K562 (cell line): ENCODE measurements around the gene ZNF609. TPM values are rescaled to one million over a fixed set of nuclear protein-coding genes. Genes with fewer than 3 reads are reported as not detected.

Experiments
- ATAC-seq: fragments of 200-7000 bp; cut with Tn5 transposase; 3 replicates; pipeline ENCODE4 v1.9.1; 2020; ENCODE audit warnings: moderate library complexity
- BruUV-seq: library from RNA; stranded (reverse); fragments of 400-500 nt; replicated peaks from 2 replicates; lab custom pipeline; 2021; lab: Mats Ljungman, UMichigan
- CTCF ChIA-PET: fragments of 300-600 bp; formaldehyde crosslinking; extraction: SDS; loops from one replicate; lab custom pipeline; 2021; ENCODE audit warnings: low intra/inter-chr PET ratio; lab: Yijun Ruan, JAX
- POLR2A ChIA-PET: fragments of 300-600, 350-650 bp; sonication (Branson Sonifier 250); formaldehyde crosslinking; extraction: SDS; loops from one replicate; lab custom pipeline; 2021; ENCODE audit warnings: antibody characterized with exemption, inconsistent platforms; lab: Yijun Ruan, JAX
- DNase-seq, 4 experiments: peaks; one replicate each; pipeline versions ENCODE4 v3.0.0 to v3.0.0-alpha.2; 2011 to 2018; ENCODE audit warnings: low spot score in 3 of 4, mixed read lengths in 3 of 4; ENCODE audit errors: extremely low read depth in 1 of 4
- FAIRE-seq: peaks from 2 replicates; lab custom pipeline; 2011; peaks lifted over from hg19 to GRCh38; lab: Jason Lieb, UNC
- H2AFZ ChIP-seq: 2 replicates; pipeline ENCODE4 v1.6.0; 2011; ENCODE audit warnings: low read depth, low read length, control low read depth, inconsistent platforms
- H3K27ac ChIP-seq: fragments of 200-600 bp; 3 replicates; pipeline ENCODE4 v1.8.0; 2011; ENCODE audit warnings: low read depth, mild to moderate bottlenecking, control low read depth, inconsistent platforms, low read length, moderate library complexity, mixed read lengths; ENCODE audit errors: extremely low read depth
- H3K27me3 ChIP-seq, 2 experiments: fragments of 300-600 bp in 1 of 2; 2 replicates in 1 of 2; 3 replicates in 1 of 2; pipeline versions ENCODE4 v1.6.0 to v1.8.0; 2011; ENCODE audit warnings: inconsistent platforms in 2 of 2, low read length in 2 of 2, mild to moderate bottlenecking in 1 of 2, mixed read lengths in 1 of 2, moderate library complexity in 1 of 2; ENCODE audit not compliant: control insufficient read depth in 2 of 2, insufficient read depth in 2 of 2
- H3K36me3 ChIP-seq: fragments of 300-600 bp; 3 replicates; pipeline ENCODE4 v1.8.0; 2011; ENCODE audit warnings: mild to moderate bottlenecking, low read length, inconsistent platforms; ENCODE audit not compliant: control insufficient read depth, insufficient read depth
- H3K4me1 ChIP-seq, 2 experiments: fragments of 200-600 bp in 1 of 2; replicated peaks in 1 of 2; 2 replicates in 1 of 2; 3 replicates in 1 of 2; pipeline versions ENCODE4 v1.5.1 to v1.8.0; 2011; ENCODE audit warnings: inconsistent platforms in 2 of 2, low read length in 2 of 2, mild to moderate bottlenecking in 1 of 2, mixed read lengths in 1 of 2, moderate library complexity in 1 of 2; ENCODE audit not compliant: control insufficient read depth in 2 of 2, insufficient read depth in 2 of 2
- H3K4me2 ChIP-seq: 2 replicates; pipeline ENCODE4 v1.6.1; 2011; ENCODE audit warnings: low read length, control low read depth, inconsistent platforms, mixed read lengths; ENCODE audit not compliant: insufficient read depth
- H3K4me3 ChIP-seq: fragments of 200-600 bp; sonication (generic), shearing (Covaris generic); 2 replicates; pipeline ENCODE4 v1.5.1; 2016; ENCODE audit warnings: control low read depth, inconsistent platforms
- H3K79me2 ChIP-seq: fragments of 200-600 bp; 3 replicates; pipeline ENCODE4 v1.8.0; 2011; ENCODE audit warnings: low read length, inconsistent platforms; ENCODE audit not compliant: control insufficient read depth, insufficient read depth
- H3K9ac ChIP-seq, 2 experiments: 2 replicates each; pipeline versions ENCODE4 v1.6.0 to v1.6.1; 2011; ENCODE audit warnings: low read depth in 2 of 2, low read length in 2 of 2, control low read depth in 1 of 2, inconsistent platforms in 1 of 2, mild to moderate bottlenecking in 1 of 2, mixed read lengths in 1 of 2; ENCODE audit not compliant: insufficient read depth in 1 of 2
- H3K9me1 ChIP-seq: one replicate; pipeline ENCODE4 v1.6.0; 2011; ENCODE audit warnings: inconsistent platforms, mild to moderate bottlenecking, low read length, moderate library complexity; ENCODE audit not compliant: control insufficient read depth, insufficient read depth
- H3K9me3 ChIP-seq: replicated peaks from 2 replicates; pipeline ENCODE4 v1.5.1; 2011; ENCODE audit warnings: low read depth, low read length, inconsistent platforms; ENCODE audit not compliant: control insufficient read depth, insufficient read depth
- H4K20me1 ChIP-seq: replicated peaks from 2 replicates; pipeline ENCODE4 v1.6.1; 2011; ENCODE audit warnings: low read length, inconsistent platforms, mixed read lengths; ENCODE audit not compliant: control insufficient read depth, insufficient read depth
- EGR1 ChIP-seq: fragments of 450-650 bp; conservative IDR thresholded peaks from 2 replicates; pipeline ENCODE4 v1.6.1; 2017; ENCODE audit warnings: mild to moderate bottlenecking
- KDM1A ChIP-seq, 2 experiments: fragments of 450-650 bp; IDR thresholded peaks; 2 replicates each; pipeline ENCODE4 v1.6.1; 2016; ENCODE audit warnings: mild to moderate bottlenecking in 2 of 2
- PRMT5 ChIP-seq: sonication (generic); formaldehyde crosslinking; IDR thresholded peaks from 2 replicates; pipeline ENCODE4 v1.5.0; 2020; ENCODE audit warnings: missing genetic modification reagents
- RFX5 ChIP-seq: IDR thresholded peaks from 2 replicates; pipeline ENCODE4 v1.6.1; 2011; ENCODE audit warnings: low read depth, mild to moderate bottlenecking, improper control_type of control experiment, low read length
- WHSC1 ChIP-seq: IDR thresholded peaks from one replicate; pipeline ENCODE4 v1.6.1; 2012; ENCODE audit warnings: low read length, control low read depth, inconsistent platforms
- ZNF311 ChIP-seq: fragments of 250-450 bp; sonication (Bioruptor Pico); IDR thresholded peaks from 2 replicates; pipeline ENCODE4 v1.4.0; 2020; ENCODE audit warnings: mild to moderate bottlenecking, moderate library complexity
- WGBS: fragments of 100-300 bp; shearing (Covaris generic); methylation state at CpG from one replicate; pipeline ENCODE4 v1.1.6; 2016; ENCODE audit warnings: low coverage, mixed read lengths; ENCODE audit not compliant: insufficient coverage; ENCODE audit errors: missing lambda C conversion rate; 5-methylcytosine and 5-hydroxymethylcytosine counted together
- in situ Hi-C: fragments of 300-500 bp; cut with MboI; formaldehyde crosslinking; loops from 4 replicates; pipeline ENCODE4 v1.15.0; 2018; ENCODE audit warnings: inconsistent platforms, mixed read lengths
- intact Hi-C: fragments of 100-400 bp; cut with micrococcal nuclease; formaldehyde crosslinking; loops from 2 replicates; pipeline ENCODE4 v1.14.2; 2022
- polyA plus RNA-seq, 8 experiments: library from polyadenylated mRNA; depleted of rRNA in 4 of 8; stranded (reverse) in 5 of 8; unstranded in 3 of 8; fragments of >200 nt; fragmentation: Nextera tagmentation in 2 of 8; fragmentation: Illumina TruSeq in 1 of 8; extraction: Ambion mirVana in 2 of 8; extraction: Trizol in 1 of 8; gene quantifications; 2 replicates each; pipeline versions ENCODE4 v1.2.1 to v1.2.3, GENCODE V29; 2011 to 2014; ENCODE audit warnings: inconsistent platforms in 1 of 8, missing spikeins in 1 of 8
- total RNA-seq, 7 experiments: library from RNA; depleted of rRNA in 6 of 7; stranded (reverse); fragments of >200 nt in 6 of 7; fragmentation: Illumina TruSeq in 2 of 7; extraction: Trizol in 2 of 7; gene quantifications; 2 replicates each; pipeline versions ENCODE4 v1.2.1 to v1.2.3, GENCODE V29; 2011 to 2021; ENCODE audit warnings: low replicate concordance in 1 of 7
- TF ChIP-seq, protein P1 (sequence below): fragments of 450-650 bp; formaldehyde crosslinking; IDR thresholded peaks from 2 replicates; pipeline ENCODE4 v1.4.0; 2020; ENCODE audit warnings: mild to moderate bottlenecking
- TF ChIP-seq, protein P2 (sequence below): sonication (generic); IDR thresholded peaks from 2 replicates; pipeline ENCODE4 v1.6.1; 2016

ZNF609 gene
- total and polyA plus RNA-seq, 9 of the 15 experiments (the other 6 are each of a cell fraction or from before 2014, with no cell fraction given): 3.0 to 38.7 (median 17.8) TPM

DNA sequence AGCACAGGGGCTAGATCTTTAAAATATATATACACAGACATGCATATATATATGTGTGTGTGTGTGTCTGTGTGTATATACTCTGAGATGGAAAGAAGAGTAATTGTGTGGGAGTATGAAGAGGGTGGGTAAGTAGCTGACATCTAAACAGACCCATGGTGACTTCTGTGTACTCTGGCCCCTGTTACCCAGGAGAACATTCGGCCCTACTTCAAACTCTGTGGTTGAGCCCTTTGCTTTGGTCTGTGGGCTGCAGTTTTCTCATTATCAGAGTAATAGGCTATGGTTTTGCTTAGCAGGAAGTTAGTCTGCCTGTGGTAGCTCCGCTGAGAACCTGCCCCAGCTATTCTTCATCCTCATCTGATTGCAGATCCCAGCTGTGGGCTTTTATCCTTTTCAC is 173.6 kb downstream of the ZNF609 start:
- no peaks in the 10 kb centered on the region for H3K9me1 ChIP-seq
- CTCF ChIA-PET: no interaction called here
- no TSS peak for BruUV-seq
- H3K27ac ChIP-seq: no peak overlapping the region
- H3K9ac ChIP-seq: peak overlapping the region in 1 of 2 experiments; percentile 29; a peak in 1 of 4 replicates
- H2AFZ ChIP-seq: no peak overlapping the region
- WGBS: 31% methylated on average over 2 of the region's 2 CpGs
- intact Hi-C loops: no loop called here
- H3K36me3 ChIP-seq: peaks cover 21% of the 10 kb centered on the region; the same call in 2 of the 3 replicates
- H3K4me1 ChIP-seq: peaks cover 0 to 13% of the 10 kb centered on the region in 2 experiments; a peak in 3 of 5 replicates
- no peak for TF ChIP-seq WHSC1
- no peak for TF ChIP-seq PRMT5 (CRISPR knock-in tag)
- TF ChIP-seq, protein P1, sequence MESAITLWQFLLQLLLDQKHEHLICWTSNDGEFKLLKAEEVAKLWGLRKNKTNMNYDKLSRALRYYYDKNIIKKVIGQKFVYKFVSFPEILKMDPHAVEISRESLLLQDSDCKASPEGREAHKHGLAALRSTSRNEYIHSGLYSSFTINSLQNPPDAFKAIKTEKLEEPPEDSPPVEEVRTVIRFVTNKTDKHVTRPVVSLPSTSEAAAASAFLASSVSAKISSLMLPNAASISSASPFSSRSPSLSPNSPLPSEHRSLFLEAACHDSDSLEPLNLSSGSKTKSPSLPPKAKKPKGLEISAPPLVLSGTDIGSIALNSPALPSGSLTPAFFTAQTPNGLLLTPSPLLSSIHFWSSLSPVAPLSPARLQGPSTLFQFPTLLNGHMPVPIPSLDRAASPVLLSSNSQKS (CRISPR knock-in tag): no peak
- TF ChIP-seq ZNF311 (CRISPR knock-in tag): no peak
- TF ChIP-seq RFX5: no peak
- TF ChIP-seq EGR1: 0 out of 2 replicates have a peak, but pooled peaks have one; percentile 15
- TF ChIP-seq, protein P2, sequence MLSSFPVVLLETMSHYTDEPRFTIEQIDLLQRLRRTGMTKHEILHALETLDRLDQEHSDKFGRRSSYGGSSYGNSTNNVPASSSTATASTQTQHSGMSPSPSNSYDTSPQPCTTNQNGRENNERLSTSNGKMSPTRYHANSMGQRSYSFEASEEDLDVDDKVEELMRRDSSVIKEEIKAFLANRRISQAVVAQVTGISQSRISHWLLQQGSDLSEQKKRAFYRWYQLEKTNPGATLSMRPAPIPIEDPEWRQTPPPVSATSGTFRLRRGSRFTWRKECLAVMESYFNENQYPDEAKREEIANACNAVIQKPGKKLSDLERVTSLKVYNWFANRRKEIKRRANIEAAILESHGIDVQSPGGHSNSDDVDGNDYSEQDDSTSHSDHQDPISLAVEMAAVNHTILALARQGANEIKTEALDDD: peak; percentile 50
- no peak for TF ChIP-seq KDM1A (IDR thresholded peaks at IDR 0.05)
- in situ Hi-C loops: no loop called here
- H3K4me3 ChIP-seq: no peak overlapping the region
- FAIRE-seq: no peak
- peak in 1 of 4 experiments; percentile 22 for DNase-seq
- POLR2A ChIA-PET: interaction anchor here (0.8 to 2.8 kb wide), 4 partner anchors 9 to 19 kb away, joined by 3 to 14 read pairs (median 4); no protein-coding TSS in a partner anchor
- 0 out of 2 replicates have a peak, but pooled peaks cover 4% of the 10 kb centered on the region for H3K9me3 ChIP-seq
- H3K27me3 ChIP-seq: no peaks in the 10 kb centered on the region
- no peaks in the 10 kb centered on the region for H4K20me1 ChIP-seq
- no peak overlapping the region for H3K4me2 ChIP-seq
- H3K79me2 ChIP-seq: peaks cover 59% of the 10 kb centered on the region
- ATAC-seq: peak; percentile 51
